ENCODE results near the gene TCF15. TPM values are rescaled to one million over a fixed set of nuclear protein-coding genes. Genes with fewer than 3 reads are reported as not detected.

TCF15 gene
- total and polyA plus RNA-seq, 2 of the 13 experiments (the other 11 are each of a cell fraction or from before 2014, with no cell fraction given): not detected

- TF ChIP-seq HIVEP1 (CRISPR knock-in tag; IDR thresholded peaks at IDR 0.05) (peak; percentile 67; the same call in 1 of the 2 replicates), ZEB1 (IDR thresholded peaks at IDR 0.05; ENCODE audit: insufficient replicate concordance, low read depth) (no peak), MAX (IDR thresholded peaks at IDR 0.05) (peak; percentile 85), CEBPB (IDR thresholded peaks at IDR 0.05; ENCODE audit: borderline replicate concordance, low read depth, low read length) (no peak), ZNF788 (CRISPR knock-in tag; IDR thresholded peaks at IDR 0.05; ENCODE audit: borderline replicate concordance) (peak; percentile 79; the same call in 1 of the 2 replicates), POLR2G (IDR thresholded peaks at IDR 0.05; ENCODE audit: low read depth, low read length) (peak; percentile 62), ZNF496 (CRISPR knock-in tag; IDR thresholded peaks at IDR 0.05; ENCODE audit: insufficient replicate concordance) (no peak), NAIF1 (CRISPR knock-in tag; IDR thresholded peaks at IDR 0.05; ENCODE audit: borderline replicate concordance) (0 out of 2 replicates have a peak, but pooled peaks have one; percentile 54), NCOA5 (CRISPR knock-in tag; IDR thresholded peaks at IDR 0.05) (no peak), FOXP4 (CRISPR knock-in tag; IDR thresholded peaks at IDR 0.05) (peak; percentile 74), ZNF225 (CRISPR knock-in tag; IDR thresholded peaks at IDR 0.05) (peak; percentile 83), ZFAT (CRISPR knock-in tag; conservative IDR thresholded peaks at IDR 0.05) (no peak), ZFP36L1 (CRISPR knock-in tag; IDR thresholded peaks at IDR 0.05) (no peak), MTA1 (CRISPR knock-in tag; IDR thresholded peaks at IDR 0.05; ENCODE audit: borderline replicate concordance) (peak; percentile 80; the same call in 1 of the 2 replicates), STAG1 (CRISPR knock-in tag; IDR thresholded peaks at IDR 0.05) (peak; percentile 92), ZNF576 (CRISPR knock-in tag; IDR thresholded peaks at IDR 0.05) (0 out of 2 replicates have a peak, but pooled peaks have one; percentile 44), ZNF781 (CRISPR knock-in tag; IDR thresholded peaks at IDR 0.05; ENCODE audit: borderline replicate concordance, not compliant biosample characterization) (no peak), MBNL3 (CRISPR knock-in tag; conservative IDR thresholded peaks at IDR 0.05) (no peak), ZFP41 (CRISPR knock-in tag; IDR thresholded peaks at IDR 0.05; ENCODE audit: borderline replicate concordance) (no peak; the same call in 1 of the 2 replicates), TERF1 (CRISPR knock-in tag; IDR thresholded peaks at IDR 0.05) (no peak), EP300 (IDR thresholded peaks at IDR 0.05; ENCODE audit: low read depth in 2 of 2, low read length in 2 of 2) (peak; percentile 32 to 53; a peak in 2 of 4 replicates), EP300 (CRISPR knock-in tag; IDR thresholded peaks at IDR 0.05; ENCODE audit: borderline replicate concordance) (0 out of 2 replicates have a peak, but pooled peaks have one; percentile 45)
These were observed 35.4 kb upstream of the TCF15 start (continued) for GRCh38 chr20:645318-646106.

All from HepG2 (cell line).